ENCODE data around the gene WDR45B.

The WDR45B gene

DNA sequence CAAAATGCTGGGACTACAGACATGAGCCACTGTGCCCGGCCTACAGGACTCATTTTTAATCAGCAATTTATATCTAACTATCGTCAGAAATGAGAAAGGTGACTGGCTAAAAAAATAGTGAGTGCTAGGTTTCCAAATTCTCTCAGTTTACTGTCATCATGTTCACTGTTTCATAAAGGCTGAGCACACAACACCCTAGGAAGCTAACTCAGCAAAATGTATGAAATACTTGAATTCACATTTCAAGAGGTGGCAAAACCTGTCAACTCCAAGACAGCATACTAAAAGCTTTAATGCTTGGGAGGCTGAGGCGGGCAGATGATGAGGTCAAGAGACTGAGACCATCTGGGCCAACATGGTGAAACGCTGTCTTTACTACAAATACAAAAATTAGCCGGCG, 16.7 kb downstream of the WDR45B start:
- no peak overlapping the region for H3K4me3 ChIP-seq (ENCODE audit: low read length)
- TF ChIP-seq, protein P1, sequence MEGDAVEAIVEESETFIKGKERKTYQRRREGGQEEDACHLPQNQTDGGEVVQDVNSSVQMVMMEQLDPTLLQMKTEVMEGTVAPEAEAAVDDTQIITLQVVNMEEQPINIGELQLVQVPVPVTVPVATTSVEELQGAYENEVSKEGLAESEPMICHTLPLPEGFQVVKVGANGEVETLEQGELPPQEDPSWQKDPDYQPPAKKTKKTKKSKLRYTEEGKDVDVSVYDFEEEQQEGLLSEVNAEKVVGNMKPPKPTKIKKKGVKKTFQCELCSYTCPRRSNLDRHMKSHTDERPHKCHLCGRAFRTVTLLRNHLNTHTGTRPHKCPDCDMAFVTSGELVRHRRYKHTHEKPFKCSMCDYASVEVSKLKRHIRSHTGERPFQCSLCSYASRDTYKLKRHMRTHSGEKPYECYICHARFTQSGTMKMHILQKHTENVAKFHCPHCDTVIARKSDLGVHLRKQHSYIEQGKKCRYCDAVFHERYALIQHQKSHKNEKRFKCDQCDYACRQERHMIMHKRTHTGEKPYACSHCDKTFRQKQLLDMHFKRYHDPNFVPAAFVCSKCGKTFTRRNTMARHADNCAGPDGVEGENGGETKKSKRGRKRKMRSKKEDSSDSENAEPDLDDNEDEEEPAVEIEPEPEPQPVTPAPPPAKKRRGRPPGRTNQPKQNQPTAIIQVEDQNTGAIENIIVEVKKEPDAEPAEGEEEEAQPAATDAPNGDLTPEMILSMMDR (IDR thresholded peaks at IDR 0.05; ENCODE audit: insufficient read depth, low read depth, low read length, missing control alignments), result no peak
- DNase-seq (ENCODE audit: low read depth), result no peak

DNA sequence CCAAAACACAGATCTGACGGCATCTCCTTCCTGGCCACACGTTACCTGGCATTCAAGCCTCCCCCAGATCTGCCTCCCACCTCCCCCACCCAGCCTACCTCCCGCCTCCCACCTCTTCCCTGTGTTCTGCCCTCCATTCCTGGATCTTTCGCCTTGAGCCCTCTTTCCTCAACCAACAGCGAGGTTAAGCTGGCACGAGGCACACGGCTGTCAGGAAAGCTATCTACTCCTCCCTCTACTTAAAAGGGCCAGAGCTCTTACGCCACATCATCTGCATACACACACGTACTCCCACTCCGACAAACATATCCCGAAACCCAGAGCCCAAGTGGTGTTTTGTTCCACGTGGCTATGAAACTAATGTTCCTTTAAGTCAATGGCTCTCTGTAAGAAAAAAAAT, 18.0 kb downstream of the WDR45B start:
- no peak overlapping the region for H3K4me3 ChIP-seq (ENCODE audit: low read length)
- TF ChIP-seq, protein P1 (IDR thresholded peaks at IDR 0.05; ENCODE audit: insufficient read depth, low read depth, low read length, missing control alignments), result no peak
- DNase-seq (ENCODE audit: low read depth), result no peak

DNA sequence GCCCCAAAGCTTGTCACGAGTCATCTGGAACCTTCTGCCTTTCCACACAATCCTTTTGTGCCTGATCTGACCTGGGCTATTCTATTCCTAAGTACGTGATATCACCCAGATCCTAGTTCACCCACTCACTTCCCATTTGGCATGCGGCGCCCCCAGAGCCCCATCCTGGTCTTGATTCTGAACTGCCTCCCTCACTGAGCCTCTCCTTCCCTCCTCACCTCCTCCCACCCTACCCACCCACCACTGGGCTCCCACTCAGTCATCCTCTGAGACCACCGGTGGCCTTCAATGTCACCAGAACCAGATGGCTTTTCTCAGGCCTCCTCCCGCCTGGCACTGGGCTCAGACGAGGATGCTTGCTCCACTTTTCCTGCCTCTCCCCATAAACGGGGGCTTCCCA, 18.5 kb downstream of the WDR45B start:
- TF ChIP-seq, protein P1 (IDR thresholded peaks at IDR 0.05; ENCODE audit: insufficient read depth, low read depth, low read length, missing control alignments), result no peak
- no peak for DNase-seq (ENCODE audit: low read depth)
- H3K4me3 ChIP-seq (ENCODE audit: low read length), result no peak overlapping the region

DNA sequence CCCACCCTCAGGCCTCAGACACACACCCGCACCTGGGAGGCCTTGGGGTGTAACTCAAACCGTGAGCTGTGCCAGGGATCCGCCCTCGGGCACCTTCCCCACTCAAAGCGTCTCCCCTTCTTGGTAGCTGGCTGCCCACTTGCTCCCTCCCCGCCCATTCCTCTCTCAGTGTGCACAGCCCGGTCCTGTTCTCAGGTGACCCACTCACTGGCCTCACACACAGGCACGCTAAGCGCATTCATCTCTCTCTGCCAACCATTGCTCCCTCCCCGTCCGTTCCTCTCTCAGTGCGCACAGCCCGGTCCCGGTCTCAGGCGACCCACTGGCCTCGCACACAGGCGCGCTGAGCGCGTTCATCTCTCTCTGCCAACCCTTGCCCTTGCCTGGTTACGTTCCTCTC, 20.8 kb downstream of the WDR45B start:
- no peak for DNase-seq (ENCODE audit: low read depth)
- TF ChIP-seq, protein P1 (IDR thresholded peaks at IDR 0.05; ENCODE audit: insufficient read depth, low read depth, low read length, missing control alignments), result no peak
- no peak overlapping the region for H3K4me3 ChIP-seq (ENCODE audit: low read length)

DNA sequence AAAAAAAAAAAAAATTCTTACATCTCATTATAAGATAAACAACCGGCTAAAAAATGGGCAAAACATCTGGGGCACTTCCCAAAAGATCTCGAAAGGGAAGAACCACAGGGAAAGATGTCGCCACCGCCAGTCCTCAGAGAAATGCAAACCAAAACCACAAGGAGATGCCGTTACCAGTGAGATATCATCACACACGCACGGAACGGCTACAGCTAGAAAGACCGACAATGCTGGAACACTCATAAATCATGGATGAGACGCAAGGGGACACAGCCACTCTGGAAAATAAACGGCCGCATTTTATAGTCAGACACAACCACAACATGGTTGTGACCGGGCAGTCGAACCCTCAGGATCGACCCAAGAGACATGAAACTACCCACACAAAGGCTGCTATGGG, 24.5 kb downstream of the WDR45B start:
- TF ChIP-seq, protein P1 (IDR thresholded peaks at IDR 0.05; ENCODE audit: insufficient read depth, low read depth, low read length, missing control alignments), result no peak
- DNase-seq (ENCODE audit: low read depth), result no peak
- H3K4me3 ChIP-seq (ENCODE audit: low read length), result no peak overlapping the region

DNA sequence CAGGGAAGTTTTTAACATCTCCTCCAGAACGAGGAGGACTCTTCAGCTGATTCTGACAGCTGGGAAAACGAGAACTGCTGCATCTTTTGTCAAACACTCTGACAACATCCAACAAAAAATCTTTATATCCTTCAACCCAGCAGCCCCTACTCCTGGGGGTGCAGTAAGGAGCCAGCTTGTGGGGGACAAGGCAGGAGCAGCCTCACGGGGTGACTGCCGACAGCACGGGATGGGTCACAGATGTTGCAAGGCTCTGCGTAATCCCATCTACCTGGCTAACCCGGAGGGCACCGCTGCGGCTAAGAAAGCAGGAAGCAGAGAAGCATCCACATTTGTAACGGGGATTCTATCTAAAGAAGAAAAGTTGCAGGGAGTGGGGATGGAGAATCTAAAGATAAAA, 28.6 kb downstream of the WDR45B start:
- DNase-seq (ENCODE audit: low read depth), result no peak
- TF ChIP-seq, protein P1 (IDR thresholded peaks at IDR 0.05; ENCODE audit: insufficient read depth, low read depth, low read length, missing control alignments), result no peak
- no peak overlapping the region for H3K4me3 ChIP-seq (ENCODE audit: low read length)

DNA sequence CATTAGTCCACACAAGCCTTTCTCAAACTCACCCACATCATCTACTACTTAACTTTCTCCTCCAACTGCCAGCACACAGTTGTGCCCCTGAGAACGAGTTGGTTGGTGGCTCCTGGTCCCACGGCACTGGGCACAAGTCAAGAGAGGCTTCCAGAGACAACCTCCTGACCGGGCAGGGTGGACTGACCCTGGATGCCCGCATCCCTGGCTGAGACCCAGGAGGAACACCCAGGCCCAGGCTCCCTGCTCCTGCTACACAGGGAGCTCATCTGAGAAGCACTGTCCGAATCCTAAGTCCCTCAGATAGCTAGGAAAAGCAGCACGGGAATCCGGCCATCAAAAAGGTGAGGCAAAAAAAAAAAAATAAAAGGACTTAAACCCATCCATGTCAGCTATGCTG, 29.0 kb downstream of the WDR45B start:
- TF ChIP-seq, protein P1 (IDR thresholded peaks at IDR 0.05; ENCODE audit: insufficient read depth, low read depth, low read length, missing control alignments), result no peak
- no peak for DNase-seq (ENCODE audit: low read depth)
- no peak overlapping the region for H3K4me3 ChIP-seq (ENCODE audit: low read length)
